GM23338 (cell line): ENCODE measurements around the gene ELL2. TPM values are rescaled to one million over a fixed set of nuclear protein-coding genes. Genes with fewer than 3 reads are reported as not detected.

Experiments used
- ATAC-seq: fragments of 200-7000 bp; cut with Tn5 transposase; 3 replicates; pipeline ENCODE4 v1.9.1; 2020
- DNase-seq: peaks from one replicate; pipeline ENCODE4 v3.0.0-alpha.2; 2015; ENCODE audit warnings: low spot score
- H2AFZ ChIP-seq: fragments of 200-600 bp; sonication (generic); 2 replicates; pipeline ENCODE4 v1.8.0; 2016; ENCODE audit warnings: antibody characterized with exemption, mild to moderate bottlenecking, moderate library complexity
- H3F3A ChIP-seq: fragments of 200-600 bp; sonication (generic); replicated peaks from 2 replicates; pipeline ENCODE4 v1.8.0; 2017; ENCODE audit warnings: antibody characterized with exemption, mixed run types, low read depth
- H3K27ac ChIP-seq: fragments of 200-600 bp; sonication (generic); 2 replicates; pipeline ENCODE4 v1.6.1; 2016; ENCODE audit warnings: low read depth
- H3K27me3 ChIP-seq: fragments of 200-600 bp; sonication (generic); 2 replicates; pipeline ENCODE4 v1.8.0; 2016; ENCODE audit warnings: mild to moderate bottlenecking, mixed run types, moderate library complexity; ENCODE audit not compliant: insufficient read depth
- H3K36me3 ChIP-seq: fragments of 200-600 bp; sonication (generic); 2 replicates; pipeline ENCODE4 v1.8.0; 2016; ENCODE audit warnings: mild to moderate bottlenecking; ENCODE audit not compliant: insufficient read depth
- H3K4me1 ChIP-seq: fragments of 200-600 bp; sonication (generic); 2 replicates; pipeline ENCODE4 v1.8.0; 2016; ENCODE audit warnings: mild to moderate bottlenecking, moderate library complexity; ENCODE audit not compliant: insufficient read depth
- H3K4me2 ChIP-seq: fragments of 200-600 bp; sonication (generic); 2 replicates; pipeline ENCODE4 v1.7.1; 2017; ENCODE audit warnings: mixed run types
- H3K4me3 ChIP-seq: fragments of 200-600 bp; sonication (generic); 2 replicates; pipeline ENCODE4 v1.6.1; 2016; ENCODE audit warnings: mixed run types
- H3K79me2 ChIP-seq: fragments of 200-600 bp; sonication (generic); replicated peaks from 2 replicates; pipeline ENCODE4 v1.8.0; 2017; ENCODE audit warnings: mild to moderate bottlenecking; ENCODE audit not compliant: insufficient read depth
- H3K9me2 ChIP-seq: fragments of 200-600 bp; sonication (generic); 2 replicates; pipeline ENCODE4 v1.8.0; 2017; ENCODE audit not compliant: insufficient read depth
- H4K20me1 ChIP-seq: fragments of 200-600 bp; sonication (generic); replicated peaks from 2 replicates; pipeline ENCODE4 v1.8.0; 2017; ENCODE audit warnings: mild to moderate bottlenecking; ENCODE audit not compliant: insufficient read depth
- H3K27ac Mint-ChIP-seq: 2 replicates; pipeline ENCODE4 v1.8.0; 2020; ENCODE audit warnings: inconsistent platforms, mild to moderate bottlenecking, moderate library complexity, mixed read lengths
- H3K27me3 Mint-ChIP-seq: 3 replicates; pipeline ENCODE4 v1.8.0; 2022; ENCODE audit warnings: low read depth, mild to moderate bottlenecking, moderate library complexity, mixed read lengths, inconsistent platforms; ENCODE audit not compliant: insufficient read depth, poor library complexity
- H3K36me3 Mint-ChIP-seq: 3 replicates; pipeline ENCODE4 v1.8.0; 2021; ENCODE audit warnings: low read depth, mild to moderate bottlenecking, inconsistent platforms, moderate library complexity, mixed read lengths
- H3K4me1 Mint-ChIP-seq: 3 replicates; pipeline ENCODE4 v1.8.0; 2020; ENCODE audit warnings: mild to moderate bottlenecking, inconsistent platforms, mixed read lengths
- H3K4me3 Mint-ChIP-seq: 3 replicates; pipeline ENCODE4 v1.8.0; 2021; ENCODE audit warnings: moderate library complexity, mild to moderate bottlenecking, inconsistent platforms, mixed read lengths
- H3K9me3 Mint-ChIP-seq: 3 replicates; pipeline ENCODE4 v1.8.0; 2020; ENCODE audit warnings: moderate library complexity, mild to moderate bottlenecking, inconsistent platforms, mixed read lengths
- EZH2 ChIP-seq: fragments of 200-600 bp; sonication (generic); IDR thresholded peaks from one replicate; pipeline ENCODE4 v1.8.0; 2017; ENCODE audit warnings: antibody characterized with exemption, mild to moderate bottlenecking, low read depth; ENCODE audit not compliant: unreplicated experiment
- EZH2phosphoT487 ChIP-seq: fragments of 200-600 bp; sonication (generic); IDR thresholded peaks from one replicate; pipeline ENCODE4 v1.8.1; 2018; ENCODE audit warnings: antibody characterized with exemption; ENCODE audit not compliant: unreplicated experiment
- POLR2AphosphoS5 ChIP-seq: IDR thresholded peaks from 2 replicates; pipeline ENCODE4 v1.6.1; 2016; ENCODE audit warnings: antibody characterized with exemption, low read depth
- ZNF114 ChIP-seq: fragments of 250-450 bp; sonication (Bioruptor Pico); IDR thresholded peaks from 2 replicates; pipeline ENCODE4 v1.5.0; 2020; ENCODE audit warnings: mild to moderate bottlenecking, moderate library complexity
- ZNF331 ChIP-seq: fragments of 250-450 bp; sonication (Bioruptor Pico); IDR thresholded peaks from 2 replicates; pipeline ENCODE4 v1.5.0; 2020; ENCODE audit warnings: low read depth, mild to moderate bottlenecking, moderate library complexity
- polyA plus RNA-seq: library from polyadenylated mRNA; unstranded; fragments of >200 nt; fragmentation: Nextera tagmentation; extraction: Ambion mirVana; gene quantifications from 2 replicates; pipeline ENCODE4 v1.2.1, GENCODE V29; 2016
- total RNA-seq: library from RNA; depleted of rRNA; stranded (reverse); fragments of >200 nt; shearing (Covaris generic); gene quantifications from 2 replicates; pipeline ENCODE4 v1.2.3, GENCODE V29; 2014
- TF ChIP-seq, protein P1 (sequence below): fragments of 250-450 bp; sonication (Bioruptor Pico); IDR thresholded peaks from 2 replicates; pipeline ENCODE4 v1.5.0; 2020; ENCODE audit warnings: mild to moderate bottlenecking, moderate library complexity
- TF ChIP-seq, protein P2 (sequence below): IDR thresholded peaks from 2 replicates; pipeline ENCODE4 v1.6.1; 2016; ENCODE audit warnings: antibody characterized with exemption
- TF ChIP-seq, protein P3 (sequence below), 2 experiments: fragments of 200-600 bp in 1 of 2; sonication (generic) in 1 of 2; conservative IDR thresholded peaks; 2 replicates each; pipeline versions ENCODE4 v1.5.1 to v1.6.1; 2016 to 2017; ENCODE audit warnings: antibody characterized with exemption in 2 of 2, low read depth in 2 of 2, mild to moderate bottlenecking in 2 of 2, moderate library complexity in 1 of 2

The ELL2 gene
- total and polyA plus RNA-seq, 2 experiments from 2014 or later: 7.4 to 32.6 TPM

DNA sequence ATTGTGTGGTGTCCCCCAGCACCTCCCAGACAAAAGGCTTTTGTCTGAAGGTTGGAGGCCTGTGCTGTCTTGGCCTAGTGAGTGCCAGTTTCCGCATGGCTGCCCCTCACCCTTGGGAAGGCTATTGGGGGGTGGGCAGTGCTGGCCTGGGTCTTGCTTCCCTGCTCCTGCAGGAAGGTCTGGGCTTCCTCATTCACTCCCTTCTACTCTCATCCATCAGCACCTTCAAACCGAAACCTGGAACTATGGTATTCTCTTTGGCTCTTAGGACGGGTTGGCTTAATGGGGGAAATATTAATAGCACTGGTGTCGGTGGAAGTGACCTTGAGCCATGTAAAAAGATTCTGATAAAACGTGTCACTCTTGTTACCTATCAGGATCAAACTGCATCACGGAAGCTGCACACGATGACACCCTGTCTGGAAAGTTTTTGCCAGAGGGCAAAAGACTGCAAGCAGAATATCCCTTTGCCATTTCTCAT, 105.1 kb downstream of the ELL2 start:
- Mint-ChIP-seq H3K4me3 (no peak overlapping the region), H3K36me3 (no peaks in the 10 kb centered on the region), H3K27ac (no peak overlapping the region), H3K9me3 (no peaks in the 10 kb centered on the region), H3K27me3 (peaks cover 7% of the 10 kb centered on the region), H3K4me1 (peaks cover 16% of the 10 kb centered on the region; the same call in 2 of the 3 replicates)
- Histone ChIP-seq H4K20me1 (no peaks in the 10 kb centered on the region), H3F3A (no peaks in the 10 kb centered on the region), H3K4me3 (no peak overlapping the region), H3K27ac (no peak overlapping the region), H3K79me2 (no peaks in the 10 kb centered on the region), H2AFZ (no peak overlapping the region), H3K4me1 (no peaks in the 10 kb centered on the region; the same call in 1 of the 2 replicates), H3K27me3 (no peaks in the 10 kb centered on the region), H3K36me3 (no peaks in the 10 kb centered on the region), H3K9me2 (no peaks in the 10 kb centered on the region), H3K4me2 (no peak overlapping the region)
- no peak for TF ChIP-seq EZH2
- no peak for TF ChIP-seq POLR2AphosphoS5
- no peak for TF ChIP-seq EZH2phosphoT487
- TF ChIP-seq, protein P1, sequence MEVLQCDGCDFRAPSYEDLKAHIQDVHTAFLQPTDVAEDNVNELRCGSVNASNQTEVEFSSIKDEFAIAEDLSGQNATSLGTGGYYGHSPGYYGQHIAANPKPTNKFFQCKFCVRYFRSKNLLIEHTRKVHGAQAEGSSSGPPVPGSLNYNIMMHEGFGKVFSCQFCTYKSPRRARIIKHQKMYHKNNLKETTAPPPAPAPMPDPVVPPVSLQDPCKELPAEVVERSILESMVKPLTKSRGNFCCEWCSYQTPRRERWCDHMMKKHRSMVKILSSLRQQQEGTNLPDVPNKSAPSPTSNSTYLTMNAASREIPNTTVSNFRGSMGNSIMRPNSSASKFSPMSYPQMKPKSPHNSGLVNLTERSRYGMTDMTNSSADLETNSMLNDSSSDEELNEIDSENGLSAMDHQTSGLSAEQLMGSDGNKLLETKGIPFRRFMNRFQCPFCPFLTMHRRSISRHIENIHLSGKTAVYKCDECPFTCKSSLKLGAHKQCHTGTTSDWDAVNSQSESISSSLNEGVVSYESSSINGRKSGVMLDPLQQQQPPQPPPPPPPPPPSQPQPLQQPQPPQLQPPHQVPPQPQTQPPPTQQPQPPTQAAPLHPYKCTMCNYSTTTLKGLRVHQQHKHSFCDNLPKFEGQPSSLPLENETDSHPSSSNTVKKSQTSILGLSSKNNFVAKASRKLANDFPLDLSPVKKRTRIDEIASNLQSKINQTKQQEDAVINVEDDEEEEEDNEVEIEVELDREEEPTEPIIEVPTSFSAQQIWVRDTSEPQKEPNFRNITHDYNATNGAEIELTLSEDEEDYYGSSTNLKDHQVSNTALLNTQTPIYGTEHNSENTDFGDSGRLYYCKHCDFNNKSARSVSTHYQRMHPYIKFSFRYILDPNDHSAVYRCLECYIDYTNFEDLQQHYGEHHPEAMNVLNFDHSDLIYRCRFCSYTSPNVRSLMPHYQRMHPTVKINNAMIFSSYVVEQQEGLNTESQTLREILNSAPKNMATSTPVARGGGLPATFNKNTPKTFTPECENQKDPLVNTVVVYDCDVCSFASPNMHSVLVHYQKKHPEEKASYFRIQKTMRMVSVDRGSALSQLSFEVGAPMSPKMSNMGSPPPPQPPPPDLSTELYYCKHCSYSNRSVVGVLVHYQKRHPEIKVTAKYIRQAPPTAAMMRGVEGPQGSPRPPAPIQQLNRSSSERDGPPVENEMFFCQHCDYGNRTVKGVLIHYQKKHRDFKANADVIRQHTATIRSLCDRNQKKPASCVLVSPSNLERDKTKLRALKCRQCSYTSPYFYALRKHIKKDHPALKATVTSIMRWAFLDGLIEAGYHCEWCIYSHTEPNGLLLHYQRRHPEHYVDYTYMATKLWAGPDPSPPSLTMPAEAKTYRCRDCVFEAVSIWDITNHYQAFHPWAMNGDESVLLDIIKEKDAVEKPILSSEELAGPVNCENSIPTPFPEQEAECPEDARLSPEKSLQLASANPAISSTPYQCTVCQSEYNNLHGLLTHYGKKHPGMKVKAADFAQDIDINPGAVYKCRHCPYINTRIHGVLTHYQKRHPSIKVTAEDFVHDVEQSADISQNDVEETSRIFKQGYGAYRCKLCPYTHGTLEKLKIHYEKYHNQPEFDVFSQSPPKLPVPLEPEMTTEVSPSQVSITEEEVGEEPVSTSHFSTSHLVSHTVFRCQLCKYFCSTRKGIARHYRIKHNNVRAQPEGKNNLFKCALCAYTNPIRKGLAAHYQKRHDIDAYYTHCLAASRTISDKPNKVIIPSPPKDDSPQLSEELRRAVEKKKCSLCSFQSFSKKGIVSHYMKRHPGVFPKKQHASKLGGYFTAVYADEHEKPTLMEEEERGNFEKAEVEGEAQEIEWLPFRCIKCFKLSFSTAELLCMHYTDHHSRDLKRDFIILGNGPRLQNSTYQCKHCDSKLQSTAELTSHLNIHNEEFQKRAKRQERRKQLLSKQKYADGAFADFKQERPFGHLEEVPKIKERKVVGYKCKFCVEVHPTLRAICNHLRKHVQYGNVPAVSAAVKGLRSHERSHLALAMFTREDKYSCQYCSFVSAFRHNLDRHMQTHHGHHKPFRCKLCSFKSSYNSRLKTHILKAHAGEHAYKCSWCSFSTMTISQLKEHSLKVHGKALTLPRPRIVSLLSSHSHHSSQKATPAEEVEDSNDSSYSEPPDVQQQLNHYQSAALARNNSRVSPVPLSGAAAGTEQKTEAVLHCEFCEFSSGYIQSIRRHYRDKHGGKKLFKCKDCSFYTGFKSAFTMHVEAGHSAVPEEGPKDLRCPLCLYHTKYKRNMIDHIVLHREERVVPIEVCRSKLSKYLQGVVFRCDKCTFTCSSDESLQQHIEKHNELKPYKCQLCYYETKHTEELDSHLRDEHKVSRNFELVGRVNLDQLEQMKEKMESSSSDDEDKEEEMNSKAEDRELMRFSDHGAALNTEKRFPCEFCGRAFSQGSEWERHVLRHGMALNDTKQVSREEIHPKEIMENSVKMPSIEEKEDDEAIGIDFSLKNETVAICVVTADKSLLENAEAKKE (CRISPR knock-in tag): no peak
- TF ChIP-seq, protein P2, sequence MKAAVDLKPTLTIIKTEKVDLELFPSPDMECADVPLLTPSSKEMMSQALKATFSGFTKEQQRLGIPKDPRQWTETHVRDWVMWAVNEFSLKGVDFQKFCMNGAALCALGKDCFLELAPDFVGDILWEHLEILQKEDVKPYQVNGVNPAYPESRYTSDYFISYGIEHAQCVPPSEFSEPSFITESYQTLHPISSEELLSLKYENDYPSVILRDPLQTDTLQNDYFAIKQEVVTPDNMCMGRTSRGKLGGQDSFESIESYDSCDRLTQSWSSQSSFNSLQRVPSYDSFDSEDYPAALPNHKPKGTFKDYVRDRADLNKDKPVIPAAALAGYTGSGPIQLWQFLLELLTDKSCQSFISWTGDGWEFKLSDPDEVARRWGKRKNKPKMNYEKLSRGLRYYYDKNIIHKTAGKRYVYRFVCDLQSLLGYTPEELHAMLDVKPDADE: no peak
- TF ChIP-seq, protein P3, sequence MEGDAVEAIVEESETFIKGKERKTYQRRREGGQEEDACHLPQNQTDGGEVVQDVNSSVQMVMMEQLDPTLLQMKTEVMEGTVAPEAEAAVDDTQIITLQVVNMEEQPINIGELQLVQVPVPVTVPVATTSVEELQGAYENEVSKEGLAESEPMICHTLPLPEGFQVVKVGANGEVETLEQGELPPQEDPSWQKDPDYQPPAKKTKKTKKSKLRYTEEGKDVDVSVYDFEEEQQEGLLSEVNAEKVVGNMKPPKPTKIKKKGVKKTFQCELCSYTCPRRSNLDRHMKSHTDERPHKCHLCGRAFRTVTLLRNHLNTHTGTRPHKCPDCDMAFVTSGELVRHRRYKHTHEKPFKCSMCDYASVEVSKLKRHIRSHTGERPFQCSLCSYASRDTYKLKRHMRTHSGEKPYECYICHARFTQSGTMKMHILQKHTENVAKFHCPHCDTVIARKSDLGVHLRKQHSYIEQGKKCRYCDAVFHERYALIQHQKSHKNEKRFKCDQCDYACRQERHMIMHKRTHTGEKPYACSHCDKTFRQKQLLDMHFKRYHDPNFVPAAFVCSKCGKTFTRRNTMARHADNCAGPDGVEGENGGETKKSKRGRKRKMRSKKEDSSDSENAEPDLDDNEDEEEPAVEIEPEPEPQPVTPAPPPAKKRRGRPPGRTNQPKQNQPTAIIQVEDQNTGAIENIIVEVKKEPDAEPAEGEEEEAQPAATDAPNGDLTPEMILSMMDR (conservative IDR thresholded peaks at IDR 0.05; ENCODE audit: low read depth in 2 of 2): no peak
- TF ChIP-seq ZNF114 (CRISPR knock-in tag): no peak
- TF ChIP-seq ZNF331 (CRISPR knock-in tag): no peak
- DNase-seq (no peak), ATAC-seq (no peak)
